Activated naive CD4-positive, alpha-beta T cell treated with anti-CD3 and anti-CD28 coated beads, Interleukin-2, amount 10 ng/mL, durations not matched to agents 7 days and 5 days (primary cell): ENCODE measurements around the gene ABI1.
A peak's percentile ranks its signal among the peaks of the same experiment; 100 is the strongest.

ENCODE experiments used
- CTCF ChIA-PET: fragments of 350-600 bp; sonication (Branson Sonifier 250); formaldehyde crosslinking; loops from one replicate; lab custom pipeline; 2021; ENCODE audit warnings: antibody characterized with exemption; lab: Charles Lee
- DNase-seq: peaks from one replicate; pipeline ENCODE4 v3.0.0-alpha.2; 2020
- H3K27ac Mint-ChIP-seq: one replicate; pipeline ENCODE4 v1.8.0; 2021; ENCODE audit warnings: mild to moderate bottlenecking, moderate library complexity, mixed read lengths
- H3K27me3 Mint-ChIP-seq: one replicate; pipeline ENCODE4 v1.8.0; 2021; ENCODE audit warnings: mild to moderate bottlenecking, mixed read lengths
- H3K36me3 Mint-ChIP-seq: one replicate; pipeline ENCODE4 v1.8.0; 2021; ENCODE audit warnings: mixed read lengths
- H3K4me1 Mint-ChIP-seq: one replicate; pipeline ENCODE4 v1.8.0; 2021; ENCODE audit warnings: mixed read lengths
- H3K4me3 Mint-ChIP-seq: one replicate; pipeline ENCODE4 v1.8.0; 2021; ENCODE audit warnings: mild to moderate bottlenecking, moderate library complexity, mixed read lengths
- H3K9me3 Mint-ChIP-seq: one replicate; pipeline ENCODE4 v1.8.0; 2021; ENCODE audit warnings: mixed read lengths

Gene ABI1

GRCh38 chr10:26743091-26743490, 117.7 kb downstream of the ABI1 start:
- Mint-ChIP-seq H3K36me3 (peaks cover 51% of the 10 kb centered on the region), H3K4me3 (no peak overlapping the region), H3K27ac (no peak overlapping the region), H3K27me3 (no peaks in the 10 kb centered on the region), H3K4me1 (peaks cover 29% of the 10 kb centered on the region), H3K9me3 (no peaks in the 10 kb centered on the region)
- CTCF ChIA-PET = no interaction called here
- no peak for DNase-seq

DNA sequence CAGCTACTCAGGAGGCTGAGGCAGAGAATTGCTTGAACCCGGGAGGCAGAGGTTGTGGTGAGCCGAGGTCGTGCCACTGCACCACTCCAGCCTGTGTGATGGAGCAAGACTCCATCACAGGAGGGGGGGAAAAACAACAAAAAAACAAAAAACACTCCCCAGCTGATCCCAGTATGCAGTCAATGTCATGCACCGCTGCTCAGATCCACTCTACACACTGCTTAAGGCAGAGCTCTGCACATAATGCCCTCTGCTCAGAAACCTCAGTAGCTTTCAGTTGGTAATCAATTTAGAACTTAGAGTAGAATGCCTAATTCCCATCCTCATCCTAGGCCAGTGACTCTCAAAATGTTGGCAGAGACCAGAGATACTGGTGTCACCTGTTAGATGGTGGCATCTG, 119.4 kb downstream of the ABI1 start:
- DNase-seq = no peak
- H3K4me3 Mint-ChIP-seq = no peak overlapping the region
- H3K36me3 Mint-ChIP-seq = peaks cover 50% of the 10 kb centered on the region
- H3K4me1 Mint-ChIP-seq = peaks cover 35% of the 10 kb centered on the region
- H3K27ac Mint-ChIP-seq = no peak overlapping the region
- H3K9me3 Mint-ChIP-seq = no peaks in the 10 kb centered on the region
- CTCF ChIA-PET = interaction anchor here (0.9 kb wide), 1 partner anchor 141 kb away, joined by 3 read pairs; no protein-coding TSS in a partner anchor
- H3K27me3 Mint-ChIP-seq = no peaks in the 10 kb centered on the region

DNA sequence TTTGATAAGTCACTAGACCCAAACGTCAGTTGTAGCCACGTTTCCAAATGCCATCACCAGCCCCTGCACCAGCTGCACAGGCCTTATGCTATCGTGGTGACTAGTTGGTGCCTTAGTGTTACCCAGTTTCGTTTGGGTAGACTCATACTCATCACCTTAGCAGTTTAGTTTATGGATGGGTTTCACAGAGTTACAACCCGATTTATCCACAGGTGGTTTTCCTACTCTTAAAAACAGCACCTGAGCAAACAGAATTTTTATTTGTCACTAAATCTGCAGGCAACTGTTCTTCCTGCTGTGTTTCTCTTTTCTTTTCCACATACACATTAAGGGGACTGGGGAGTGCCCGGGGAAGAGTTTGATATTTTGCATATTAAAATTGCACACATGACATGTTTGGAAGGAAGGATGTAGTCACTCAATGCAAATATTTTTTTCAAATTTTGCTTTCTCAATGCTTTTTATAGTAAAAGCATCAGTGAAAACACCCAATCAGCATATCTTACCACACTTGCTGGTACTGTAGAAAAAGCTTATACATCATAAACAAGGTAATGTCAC, 121.6 kb downstream of the ABI1 start:
- Mint-ChIP-seq H3K4me1 (peaks cover 30% of the 10 kb centered on the region), H3K9me3 (no peaks in the 10 kb centered on the region), H3K4me3 (no peak overlapping the region), H3K27ac (peak overlapping the region; percentile 16), H3K36me3 (peaks cover 51% of the 10 kb centered on the region), H3K27me3 (no peaks in the 10 kb centered on the region)
- no peak for DNase-seq
- CTCF ChIA-PET = interaction anchor here (0.7 kb wide), 2 partner anchors 9 to 108 kb away, joined by 3 read pairs; no protein-coding TSS in a partner anchor

- Mint-ChIP-seq H3K9me3 (no peaks in the 10 kb centered on the region), H3K27me3 (no peaks in the 10 kb centered on the region), H3K4me1 (peaks cover 26% of the 10 kb centered on the region), H3K4me3 (no peak overlapping the region), H3K36me3 (peaks cover 48% of the 10 kb centered on the region), H3K27ac (no peak overlapping the region)
- no peak for DNase-seq
- CTCF ChIA-PET = interaction anchor here (0.7 kb wide), 1 partner anchor 10 kb away, joined by 3 read pairs; no protein-coding TSS in a partner anchor
Measured at GRCh38 chr10:26738301-26738911, 122.4 kb downstream of the ABI1 start.

GRCh38 chr10:26737730-26738129, 123.0 kb downstream of the ABI1 start:
- no peak overlapping the region for H3K4me3 Mint-ChIP-seq
- CTCF ChIA-PET = no interaction called here
- peaks cover 46% of the 10 kb centered on the region for H3K36me3 Mint-ChIP-seq
- H3K27ac Mint-ChIP-seq = peak overlapping the region; percentile 80
- H3K27me3 Mint-ChIP-seq = no peaks in the 10 kb centered on the region
- peaks cover 26% of the 10 kb centered on the region for H3K4me1 Mint-ChIP-seq
- no peak for DNase-seq
- H3K9me3 Mint-ChIP-seq = no peaks in the 10 kb centered on the region

DNA sequence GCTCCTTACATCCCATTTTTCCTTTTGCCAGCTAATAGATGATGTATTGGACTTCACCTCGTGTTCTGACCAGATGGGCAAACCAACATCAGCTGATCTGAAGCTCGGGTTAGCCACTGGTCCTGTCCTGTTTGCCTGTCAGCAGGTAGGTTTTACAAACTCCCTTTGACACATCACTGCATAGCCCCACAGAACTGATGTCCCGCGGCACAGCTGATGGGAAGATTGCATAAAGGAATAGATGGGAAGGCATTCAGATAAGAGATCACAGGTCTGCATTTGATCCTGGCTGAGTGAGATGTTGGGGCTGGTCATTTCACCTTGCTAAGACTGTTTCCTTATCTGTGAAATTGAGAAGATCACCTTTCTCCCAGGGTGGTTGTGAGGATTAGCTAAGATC, 125.3 kb downstream of the ABI1 start:
- peaks cover 16% of the 10 kb centered on the region for H3K4me1 Mint-ChIP-seq
- no peak overlapping the region for H3K4me3 Mint-ChIP-seq
- no peak for DNase-seq
- CTCF ChIA-PET = interaction anchor here (2.1 kb wide), 1 partner anchor 9 kb away, joined by 13 read pairs; no protein-coding TSS in a partner anchor
- H3K36me3 Mint-ChIP-seq = peaks cover 34% of the 10 kb centered on the region
- peak overlapping the region; percentile 10 for H3K27ac Mint-ChIP-seq
- no peaks in the 10 kb centered on the region for H3K27me3 Mint-ChIP-seq
- no peaks in the 10 kb centered on the region for H3K9me3 Mint-ChIP-seq

DNA sequence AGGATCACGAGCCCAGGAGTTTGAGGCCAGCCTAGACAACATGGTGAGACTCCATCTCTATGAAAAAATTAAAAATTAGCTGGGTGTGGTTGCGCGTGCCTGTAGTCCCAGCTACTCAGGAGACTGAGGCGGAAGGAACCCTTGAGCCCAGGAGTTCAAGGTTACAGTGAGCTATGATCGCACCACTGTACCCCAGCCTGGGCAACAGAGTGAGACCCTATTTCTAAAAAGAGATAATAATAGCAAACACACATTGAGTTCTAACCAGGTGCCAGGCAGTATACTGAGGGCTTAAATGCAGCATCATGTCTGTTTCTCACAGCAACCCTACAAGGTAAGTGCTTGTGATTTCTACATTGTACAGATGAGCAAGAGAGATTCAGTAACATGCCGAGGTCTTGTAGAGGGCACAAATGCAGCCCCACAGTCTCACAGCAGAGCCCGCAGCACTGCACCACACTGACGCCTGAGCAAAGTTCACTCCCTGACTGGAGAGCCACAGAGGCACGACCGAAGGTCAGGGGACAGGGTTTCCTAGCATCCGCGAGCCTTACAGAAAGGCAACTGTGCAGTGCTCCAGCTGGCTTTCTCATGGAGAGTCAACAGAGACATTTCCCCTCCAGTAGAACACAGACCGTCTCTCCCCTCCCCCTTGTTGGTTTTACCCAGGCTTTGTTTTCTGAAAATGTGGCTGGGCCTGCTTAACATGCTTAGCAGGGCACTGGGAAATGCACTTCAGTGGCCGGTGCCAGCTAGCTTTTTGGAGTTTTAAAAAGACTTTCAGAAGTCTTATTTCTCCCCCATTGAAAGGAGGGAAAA, 126.8 kb downstream of the ABI1 start:
- no peak overlapping the region for H3K27ac Mint-ChIP-seq
- H3K4me1 Mint-ChIP-seq = peaks cover 8% of the 10 kb centered on the region
- no peaks in the 10 kb centered on the region for H3K27me3 Mint-ChIP-seq
- no peak overlapping the region for H3K4me3 Mint-ChIP-seq
- H3K36me3 Mint-ChIP-seq = peaks cover 32% of the 10 kb centered on the region
- DNase-seq = no peak
- CTCF ChIA-PET = interaction anchor here (2.1 kb wide), 1 partner anchor 7 kb away, joined by 13 read pairs; no protein-coding TSS in a partner anchor
- no peaks in the 10 kb centered on the region for H3K9me3 Mint-ChIP-seq

- Mint-ChIP-seq H3K27ac (no peak overlapping the region), H3K27me3 (no peaks in the 10 kb centered on the region), H3K36me3 (peaks cover 35% of the 10 kb centered on the region), H3K4me1 (peaks cover 3% of the 10 kb centered on the region), H3K4me3 (no peak overlapping the region), H3K9me3 (no peaks in the 10 kb centered on the region)
- DNase-seq = no peak
- CTCF ChIA-PET = interaction anchor here (6.2 kb wide), 1 partner anchor 151 kb away, joined by 119 read pairs; no protein-coding TSS in a partner anchor
Measured at GRCh38 chr10:26730552-26730951, 130.2 kb downstream of the ABI1 start.

DNA sequence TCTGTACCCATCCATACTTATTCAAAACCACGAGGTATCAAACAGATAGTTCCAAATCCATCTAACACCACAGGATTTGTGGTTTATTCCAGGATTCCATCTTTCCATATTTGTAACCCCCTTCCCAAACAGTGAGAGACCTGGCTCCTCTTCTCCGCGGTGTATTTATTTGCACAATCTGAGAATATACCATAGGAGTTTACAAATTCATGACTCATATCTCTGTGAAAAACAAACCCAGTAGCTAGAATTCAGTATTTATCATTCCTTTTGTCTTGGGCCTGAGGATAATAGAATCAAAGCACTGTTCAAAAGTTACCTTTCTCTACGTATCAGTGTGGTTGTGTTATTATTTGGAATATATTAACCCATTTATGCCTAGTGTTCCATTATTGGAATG, 131.4 kb downstream of the ABI1 start:
- CTCF ChIA-PET = interaction anchor here (0.8 to 6.2 kb wide), 2 partner anchors 133 to 152 kb away, joined by 3 to 119 read pairs; no protein-coding TSS in a partner anchor
- no peaks in the 10 kb centered on the region for H3K9me3 Mint-ChIP-seq
- H3K27me3 Mint-ChIP-seq = no peaks in the 10 kb centered on the region
- H3K4me3 Mint-ChIP-seq = no peak overlapping the region
- no peak overlapping the region for H3K27ac Mint-ChIP-seq
- H3K36me3 Mint-ChIP-seq = peaks cover 28% of the 10 kb centered on the region
- H3K4me1 Mint-ChIP-seq = peaks cover 3% of the 10 kb centered on the region
- DNase-seq = no peak

- no peak for DNase-seq
- CTCF ChIA-PET = interaction anchor here (0.8 to 6.2 kb wide), 2 partner anchors 133 to 153 kb away, joined by 3 to 119 read pairs; no protein-coding TSS in a partner anchor
- H3K27me3 Mint-ChIP-seq = no peaks in the 10 kb centered on the region
- peaks cover 3% of the 10 kb centered on the region for H3K4me1 Mint-ChIP-seq
- no peaks in the 10 kb centered on the region for H3K9me3 Mint-ChIP-seq
- peaks cover 28% of the 10 kb centered on the region for H3K36me3 Mint-ChIP-seq
- H3K27ac Mint-ChIP-seq = no peak overlapping the region
- H3K4me3 Mint-ChIP-seq = no peak overlapping the region
Measured at GRCh38 chr10:26728957-26729356, 131.8 kb downstream of the ABI1 start.

GRCh38 chr10:26727005-26727404, 133.8 kb downstream of the ABI1 start:
- CTCF ChIA-PET = interaction anchor here (0.7 to 6.2 kb wide), 17 partner anchors 8 to 633 kb away, joined by 3 to 119 read pairs (median 7); partner anchors contain the start of gene ABI1
- no peak for DNase-seq
- H3K9me3 Mint-ChIP-seq = no peaks in the 10 kb centered on the region
- no peak overlapping the region for H3K27ac Mint-ChIP-seq
- peaks cover 27% of the 10 kb centered on the region for H3K36me3 Mint-ChIP-seq
- peaks cover 3% of the 10 kb centered on the region for H3K4me1 Mint-ChIP-seq
- no peaks in the 10 kb centered on the region for H3K27me3 Mint-ChIP-seq
- no peak overlapping the region for H3K4me3 Mint-ChIP-seq

DNA sequence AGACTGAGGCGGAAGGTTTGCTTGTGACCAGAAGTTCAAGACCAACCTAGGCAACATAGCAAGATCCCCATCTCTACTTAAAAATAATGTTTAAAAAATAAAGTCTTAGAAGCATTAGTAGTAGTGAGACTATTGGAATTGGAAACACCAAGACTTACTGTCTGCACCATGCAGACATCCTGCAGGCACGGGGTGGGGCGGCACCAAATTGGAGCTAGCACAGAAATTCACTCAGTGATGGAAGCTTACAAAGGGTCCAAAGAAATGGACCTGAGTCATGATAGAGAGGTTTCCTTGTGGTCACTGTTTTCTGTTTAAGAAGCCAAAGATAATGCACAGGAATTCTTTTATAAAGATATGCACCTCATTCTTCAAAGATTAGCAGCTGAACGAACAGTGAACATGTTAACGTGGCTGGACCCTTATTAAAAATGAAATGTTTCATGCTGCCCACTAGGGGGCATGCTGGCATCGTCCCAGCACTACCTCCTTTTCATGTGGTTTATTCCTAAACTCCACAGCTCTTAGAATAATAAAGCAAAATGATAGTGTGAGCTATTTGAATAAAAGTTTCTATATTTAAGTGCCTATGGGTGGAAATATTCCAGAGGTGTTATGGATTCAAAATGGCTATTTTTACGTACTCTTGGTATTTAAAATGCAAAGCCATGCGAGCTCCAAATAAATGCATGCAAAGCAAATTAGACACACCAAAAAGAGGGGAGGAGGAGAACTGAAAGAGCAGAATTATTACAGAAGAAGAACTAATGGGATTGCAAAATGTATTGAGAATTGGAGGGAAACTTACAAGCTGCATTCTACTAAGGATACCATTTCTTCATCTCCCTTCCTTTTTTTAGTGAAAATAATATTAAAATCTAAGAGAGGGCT, 134.7 kb downstream of the ABI1 start:
- Mint-ChIP-seq H3K4me1 (peaks cover 10% of the 10 kb centered on the region), H3K27me3 (no peaks in the 10 kb centered on the region), H3K27ac (no peak overlapping the region), H3K36me3 (peaks cover 29% of the 10 kb centered on the region), H3K4me3 (no peak overlapping the region), H3K9me3 (no peaks in the 10 kb centered on the region)
- DNase-seq = peak; percentile 60
- CTCF ChIA-PET = interaction anchor here (0.6 to 6.2 kb wide), 26 partner anchors 9 to 634 kb away, joined by 3 to 119 read pairs (median 5); partner anchors contain the start of gene ABI1

DNA sequence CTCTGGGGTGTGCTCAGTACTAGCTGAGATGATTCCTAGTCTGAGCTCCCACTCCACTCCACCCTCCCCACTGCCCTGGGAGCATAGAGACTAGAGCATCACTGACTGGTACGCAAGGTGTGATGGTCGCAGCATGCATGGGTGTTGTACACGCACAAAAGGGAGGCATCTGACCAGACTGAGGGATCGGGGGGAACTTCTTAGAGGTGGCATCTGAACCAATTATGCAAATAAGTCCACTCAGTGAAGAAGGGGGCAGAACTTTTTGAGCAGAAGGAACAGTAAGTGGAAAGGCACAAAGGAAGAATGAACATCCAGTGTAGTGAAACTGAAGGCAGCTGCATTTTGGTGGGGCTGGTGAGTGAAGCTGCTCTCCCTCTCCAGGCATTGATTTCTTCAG, 137.7 kb downstream of the ABI1 start:
- DNase-seq = no peak
- Mint-ChIP-seq H3K27me3 (no peaks in the 10 kb centered on the region), H3K4me1 (peaks cover 12% of the 10 kb centered on the region), H3K9me3 (no peaks in the 10 kb centered on the region), H3K4me3 (no peak overlapping the region), H3K36me3 (peaks cover 34% of the 10 kb centered on the region), H3K27ac (peak overlapping the region; percentile 33)
- CTCF ChIA-PET = interaction anchor here (0.7 to 3.4 kb wide), 5 partner anchors 22 to 388 kb away, joined by 3 to 16 read pairs (median 4); no protein-coding TSS in a partner anchor
